Esophagus muscularis mucosa (tissue), 4 donors: ENCODE results near the gene HTR3D. TPM values are rescaled to one million over a fixed set of nuclear protein-coding genes. Genes with fewer than 3 reads are reported as not detected.

Source experiments
- DNase-seq: peaks from one replicate; pipeline ENCODE4 v3.0.0-alpha.2; 2017; ENCODE audit errors: extremely low spot score
- H3K27ac ChIP-seq, 4 donors: fragments of 200-600 bp; sonication (generic); replicated peaks in 1 of 4; 1 replicate in 3 of 4; 2 replicates in 1 of 4; pipeline ENCODE4 v1.5.1; 2016 to 2019; ENCODE audit warnings: mild to moderate bottlenecking in 1 of 4
- H3K27me3 ChIP-seq, 4 donors: fragments of 200-600 bp; sonication (generic); one replicate each; pipeline versions ENCODE4 v1.5.1 to v1.6.0; 2016 to 2019
- H3K36me3 ChIP-seq, 4 donors: fragments of 200-600 bp; sonication (generic); one replicate each; pipeline ENCODE4 v1.5.1; 2016 to 2019
- H3K4me1 ChIP-seq, 4 donors: fragments of 200-600 bp; sonication (generic); one replicate each; pipeline ENCODE4 v1.5.1; 2016 to 2019
- H3K4me3 ChIP-seq, 4 donors: fragments of 200-600 bp; sonication (generic); 1 replicate in 2 of 4; 2 replicates in 2 of 4; pipeline ENCODE4 v1.5.1; 2016 to 2019; ENCODE audit warnings: mild to moderate bottlenecking in 4 of 4, moderate library complexity in 1 of 4
- H3K9me3 ChIP-seq, 4 donors: fragments of 200-600 bp; sonication (generic); 1 replicate in 3 of 4; 2 replicates in 1 of 4; pipeline ENCODE4 v1.5.1; 2016 to 2019
- CTCF ChIP-seq, 3 experiments: fragments of 200-600 bp in 2 of 3; fragments of 450-650 bp in 1 of 3; sonication (generic) in 2 of 3; IDR thresholded peaks; one replicate each; pipeline ENCODE4 v1.5.1; 2017 to 2019; ENCODE audit warnings: antibody characterized with exemption in 3 of 3, mild to moderate bottlenecking in 2 of 3, moderate library complexity in 1 of 3
- EP300 ChIP-seq: sonication (generic); formaldehyde crosslinking; IDR thresholded peaks from one replicate; pipeline ENCODE4 v1.6.1; 2017; ENCODE audit warnings: antibody characterized with exemption
- POLR2A ChIP-seq: fragments of 450-650 bp; IDR thresholded peaks from one replicate; pipeline ENCODE4 v1.6.1; 2017; ENCODE audit warnings: antibody characterized with exemption, moderate library complexity, mild to moderate bottlenecking, low read depth
- POLR2AphosphoS5 ChIP-seq, 2 donors: sonication (generic); formaldehyde crosslinking; IDR thresholded peaks; one replicate each; pipeline ENCODE4 v1.6.1; 2017; ENCODE audit warnings: antibody characterized with exemption in 2 of 2
- WGBS: methylation state at CpG from one replicate; pipeline ENCODE4 v1.1.5; 2018; 5-methylcytosine and 5-hydroxymethylcytosine counted together
- intact Hi-C: fragments of 100-400 bp; cut with DNase I; formaldehyde crosslinking; loops from one replicate; pipeline ENCODE4 v1.15.1; 2023
- total RNA-seq, 4 donors: library from RNA; depleted of rRNA; stranded (reverse); fragments of >200 nt; gene quantifications; one replicate each; pipeline versions ENCODE4 v1.1.0 to v1.2.1, GENCODE V29; 2016

The HTR3D gene
- total RNA-seq, 4 donors from 2014 or later: not detected

- 48% methylated on average over 5 of the region's 5 CpGs for WGBS
- Histone ChIP-seq H3K4me3 (no peak overlapping the region), H3K9me3 (no peaks in the 10 kb centered on the region), H3K4me1 (peaks cover 0 to 12% (median 5%) of the 10 kb centered on the region in 4 donors), H3K36me3 (no peaks in the 10 kb centered on the region), H3K27me3 (no peaks in the 10 kb centered on the region), H3K27ac (peak overlapping the region; percentile 28 to 66 (median 44))
- intact Hi-C loops: no loop called here
- no peak for DNase-seq
- TF ChIP-seq CTCF (IDR thresholded peaks at IDR 0.05) (no peak), EP300 (no peak), POLR2AphosphoS5 (IDR thresholded peaks at IDR 0.05) (peak; percentile 9 to 50)
Observed at GRCh38 chr3:184039414-184039813, 7.9 kb downstream of the HTR3D start.

- H3K4me3 ChIP-seq: no peak overlapping the region
- no peak for TF ChIP-seq POLR2AphosphoS5 (IDR thresholded peaks at IDR 0.05)
- TF ChIP-seq EP300: no peak
- peak in 1 of 3 experiments; percentile 34 for TF ChIP-seq CTCF (IDR thresholded peaks at IDR 0.05)
- TF ChIP-seq POLR2A: no peak
- no peak for DNase-seq
- intact Hi-C loops: no loop called here
- H3K9me3 ChIP-seq: no peaks in the 10 kb centered on the region
- H3K27ac ChIP-seq: peak overlapping the region in 3 of 4 donors; percentile 41 to 66 (median 46)
- H3K27me3 ChIP-seq: no peaks in the 10 kb centered on the region
- H3K36me3 ChIP-seq: no peaks in the 10 kb centered on the region
- peaks cover 0 to 12% (median 5%) of the 10 kb centered on the region in 4 donors for H3K4me1 ChIP-seq
- 43% methylated on average over 3 of the region's 3 CpGs for WGBS
Observed at GRCh38 chr3:184040010-184040409, 8.5 kb downstream of the HTR3D start.

GRCh38 chr3:184042617-184043016, 11.1 kb downstream of the HTR3D start:
- H3K27ac ChIP-seq: no peak overlapping the region
- no peak for DNase-seq
- peaks cover 0 to 12% (median 5%) of the 10 kb centered on the region in 4 donors for H3K4me1 ChIP-seq
- TF ChIP-seq EP300 (no peak), POLR2AphosphoS5 (IDR thresholded peaks at IDR 0.05) (no peak)
- H3K36me3 ChIP-seq: no peaks in the 10 kb centered on the region
- WGBS: 100% methylated on average over 1 of the region's 1 CpG
- intact Hi-C loops: no loop called here
- no peak overlapping the region for H3K4me3 ChIP-seq
- H3K9me3 ChIP-seq: no peaks in the 10 kb centered on the region
- no peaks in the 10 kb centered on the region for H3K27me3 ChIP-seq

- Histone ChIP-seq H3K4me3 (no peak overlapping the region), H3K36me3 (no peaks in the 10 kb centered on the region), H3K4me1 (no peaks in the 10 kb centered on the region), H3K27me3 (no peaks in the 10 kb centered on the region), H3K9me3 (no peaks in the 10 kb centered on the region), H3K27ac (no peak overlapping the region)
- no peak for TF ChIP-seq CTCF (IDR thresholded peaks at IDR 0.05)
- 91% methylated on average over 5 of the region's 5 CpGs for WGBS
- no peak for DNase-seq
- intact Hi-C loops: no loop called here
Observed at GRCh38 chr3:184045995-184046394, 14.5 kb downstream of the HTR3D start.

- no peaks in the 10 kb centered on the region for H3K9me3 ChIP-seq
- H3K4me1 ChIP-seq: no peaks in the 10 kb centered on the region
- H3K27me3 ChIP-seq: no peaks in the 10 kb centered on the region
- no peaks in the 10 kb centered on the region for H3K36me3 ChIP-seq
- 84% methylated on average over 7 of the region's 7 CpGs for WGBS
- no peak overlapping the region for H3K4me3 ChIP-seq
- DNase-seq: no peak
- no peak overlapping the region for H3K27ac ChIP-seq
- TF ChIP-seq POLR2AphosphoS5 (IDR thresholded peaks at IDR 0.05): no peak
- no peak for TF ChIP-seq EP300
- no peak for TF ChIP-seq CTCF (IDR thresholded peaks at IDR 0.05)
- TF ChIP-seq POLR2A: no peak
- intact Hi-C loops: no loop called here
Observed at GRCh38 chr3:184050217-184050847, 18.8 kb downstream of the HTR3D start.
